GM12878 (cell line): ENCODE measurements around the gene SMARCB1. TPM values are rescaled to one million over a fixed set of nuclear protein-coding genes. Genes with fewer than 3 reads are reported as not detected.

Experiments used
- ATAC-seq: fragments of 200-7000 bp; cut with Tn5 transposase; 3 replicates; pipeline ENCODE4 v1.9.1; 2020; ENCODE audit warnings: mild to moderate bottlenecking, moderate library complexity
- BruUV-seq: library from RNA; stranded (reverse); fragments of 400-500 nt; replicated peaks from 2 replicates; lab custom pipeline; 2021; lab: Mats Ljungman, UMichigan
- CTCF ChIA-PET: fragments of 300-600 bp; sonication (Branson Sonifier 250); formaldehyde crosslinking; extraction: SDS; loops from one replicate; lab custom pipeline; 2021; ENCODE audit warnings: inconsistent platforms; lab: Yijun Ruan, JAX
- POLR2A ChIA-PET: fragments of 350-600 bp; formaldehyde crosslinking; extraction: SDS; loops from one replicate; lab custom pipeline; 2021; ENCODE audit warnings: inconsistent platforms; lab: Charles Lee
- RAD21 ChIA-PET: fragments of 300-600 bp; sonication (Branson Sonifier 250); formaldehyde crosslinking; loops from one replicate; lab custom pipeline; 2023; ENCODE audit warnings: antibody characterized with exemption; ENCODE audit not compliant: unreplicated experiment; lab: Charles Lee
- SMC1A ChIA-PET: fragments of 300-600 bp; sonication (Branson Sonifier 250); formaldehyde crosslinking; loops from one replicate; lab custom pipeline; 2023; ENCODE audit not compliant: unreplicated experiment, uncharacterized antibody; lab: Charles Lee
- DNase-seq: peaks from one replicate; pipeline ENCODE4 v3.0.0-alpha.2; 2011; ENCODE audit warnings: low read depth, low spot score
- FAIRE-seq: peaks from 3 replicates; lab custom pipeline; 2011; peaks lifted over from hg19 to GRCh38; lab: Jason Lieb, UNC
- H2AFZ ChIP-seq: 2 replicates; pipeline ENCODE4 v1.6.0; 2011; ENCODE audit warnings: low read depth, low read length, control low read depth; ENCODE audit not compliant: control insufficient read depth
- H3K27ac ChIP-seq: 2 replicates; pipeline ENCODE4 v1.5.1; 2011; ENCODE audit warnings: control low read depth; ENCODE audit not compliant: control insufficient read depth, insufficient read depth
- H3K27me3 ChIP-seq, 2 experiments: replicated peaks in 1 of 2; 2 replicates each; pipeline versions ENCODE4 v1.6.0 to v1.6.1; 2011; ENCODE audit warnings: low read length in 1 of 2; ENCODE audit not compliant: control insufficient read depth in 2 of 2, insufficient read depth in 2 of 2
- H3K36me3 ChIP-seq, 2 experiments: 2 replicates each; pipeline ENCODE4 v1.5.1; 2011; ENCODE audit warnings: low read length in 1 of 2; ENCODE audit not compliant: control insufficient read depth in 2 of 2, insufficient read depth in 2 of 2
- H3K4me1 ChIP-seq: 2 replicates; pipeline ENCODE4 v1.6.1; 2011; ENCODE audit warnings: mild to moderate bottlenecking, low read length, moderate library complexity, mixed read lengths; ENCODE audit not compliant: control insufficient read depth, insufficient read depth
- H3K4me2 ChIP-seq: 2 replicates; pipeline ENCODE4 v1.6.0; 2011; ENCODE audit warnings: control low read depth; ENCODE audit not compliant: control insufficient read depth, insufficient read depth
- H3K4me3 ChIP-seq: fragments of 200-600 bp; sonication (generic); 2 replicates; pipeline ENCODE4 v1.5.1; 2016
- H3K79me2 ChIP-seq: 2 replicates; pipeline ENCODE4 v1.6.0; 2011; ENCODE audit warnings: low read length; ENCODE audit not compliant: control insufficient read depth, insufficient read depth
- H3K9ac ChIP-seq: 2 replicates; pipeline ENCODE4 v1.8.0; 2011; ENCODE audit warnings: low read length, control low read depth, mixed read lengths; ENCODE audit not compliant: control insufficient read depth, insufficient read depth
- H3K9me3 ChIP-seq: replicated peaks from 3 replicates; pipeline ENCODE4 v1.5.1; 2011; ENCODE audit warnings: mild to moderate bottlenecking, low read length; ENCODE audit not compliant: control insufficient read depth, insufficient read depth
- H4K20me1 ChIP-seq: 2 replicates; pipeline ENCODE4 v1.6.0; 2011; ENCODE audit not compliant: control insufficient read depth, insufficient read depth
- ATF7 ChIP-seq: fragments of 450-650 bp; IDR thresholded peaks from 2 replicates; pipeline ENCODE4 v1.6.1; 2016; ENCODE audit warnings: low read depth, mild to moderate bottlenecking
- HDAC2 ChIP-seq: fragments of 200-600 bp; sonication (generic); IDR thresholded peaks from 2 replicates; pipeline ENCODE4 v1.6.1; 2017
- HSF1 ChIP-seq: fragments of 150-350 bp; IDR thresholded peaks from 2 replicates; pipeline ENCODE4 v1.6.1; 2014; ENCODE audit warnings: mild to moderate bottlenecking, low read depth, low read length
- JUNB ChIP-seq: IDR thresholded peaks from 2 replicates; pipeline ENCODE4 v1.6.1; 2016; ENCODE audit warnings: antibody characterized with exemption, mild to moderate bottlenecking
- MXI1 ChIP-seq: fragments of 150-350 bp; IDR thresholded peaks from 2 replicates; pipeline ENCODE4 v1.6.1; 2011; ENCODE audit warnings: low read depth, mild to moderate bottlenecking, inconsistent platforms, low read length, improper control_type of control experiment
- NBN ChIP-seq: fragments of 450-650 bp; IDR thresholded peaks from 2 replicates; pipeline ENCODE4 v1.6.1; 2016
- RAD51 ChIP-seq: fragments of 450-650 bp; IDR thresholded peaks from 2 replicates; pipeline ENCODE4 v1.6.1; 2016; ENCODE audit warnings: moderate library complexity, mild to moderate bottlenecking, inconsistent platforms
- RCOR1 ChIP-seq: conservative IDR thresholded peaks from 2 replicates; pipeline ENCODE4 v1.6.1; 2012; ENCODE audit warnings: low read depth, low read length, improper control_type of control experiment
- REST ChIP-seq: IDR thresholded peaks from 2 replicates; pipeline ENCODE4 v1.6.1; 2012; ENCODE audit warnings: mild to moderate bottlenecking, low read depth, low read length
- SMC3 ChIP-seq: IDR thresholded peaks from 2 replicates; pipeline ENCODE4 v1.6.1; 2011; ENCODE audit warnings: low read length, improper control_type of control experiment, borderline replicate concordance
- STAT3 ChIP-seq: IDR thresholded peaks from 2 replicates; pipeline ENCODE4 v1.6.1; 2011; ENCODE audit warnings: low read depth, low read length, improper control_type of control experiment
- TBL1XR1 ChIP-seq: IDR thresholded peaks from 2 replicates; pipeline ENCODE4 v1.6.1; 2012; ENCODE audit warnings: low read depth, low read length, improper control_type of control experiment
- WGBS: methylation state at CpG from one replicate; pipeline ENCODE4 v1.1.6; 2016; ENCODE audit warnings: low lambda C conversion rate; ENCODE audit not compliant: insufficient replicate concordance, insufficient coverage; ENCODE audit errors: missing lambda C conversion rate; 5-methylcytosine and 5-hydroxymethylcytosine counted together
- in situ Hi-C: fragments of 300-500 bp; cut with MboI; formaldehyde crosslinking; loops from 9 replicates; pipeline ENCODE4 v1.14.3; 2018; ENCODE audit warnings: mixed read lengths
- intact Hi-C: fragments of 100-400 bp; cut with micrococcal nuclease; formaldehyde crosslinking; loops from one replicate; pipeline ENCODE4 v1.14.2; 2022; ENCODE audit not compliant: unreplicated experiment
- polyA plus RNA-seq, 11 experiments: library from polyadenylated mRNA; depleted of rRNA in 4 of 11; unstranded in 6 of 11; stranded (reverse) in 5 of 11; fragments of >200 nt; fragmentation: Nextera tagmentation in 4 of 11; fragmentation: Illumina TruSeq in 1 of 11; extraction: Ambion mirVana in 4 of 11; extraction: Trizol in 1 of 11; gene quantifications; 1 replicate in 1 of 11; 2 replicates in 10 of 11; pipeline versions ENCODE4 v1.2.1 to v1.2.3, GENCODE V29; 2011 to 2016; ENCODE audit warnings: inconsistent platforms in 2 of 11, missing spikeins in 2 of 11, low read depth in 1 of 11
- total RNA-seq, 4 experiments: library from RNA; depleted of rRNA in 3 of 4; stranded (reverse); fragments of >200 nt in 3 of 4; fragmentation: Illumina TruSeq in 1 of 4; extraction: Trizol in 1 of 4; gene quantifications; 2 replicates each; pipeline versions ENCODE4 v1.2.1 to v1.2.3, GENCODE V29; 2013 to 2021
- TF ChIP-seq, protein P1 (sequence below): IDR thresholded peaks from 2 replicates; pipeline ENCODE4 v1.6.1; 2011; ENCODE audit warnings: low read depth, low read length, improper control_type of control experiment, borderline replicate concordance

SMARCB1 gene
- total and polyA plus RNA-seq, 10 of the 15 experiments (the other 5 are each of a cell fraction or from before 2014, with no cell fraction given): 9.1 to 215 (median 183) TPM

DNA sequence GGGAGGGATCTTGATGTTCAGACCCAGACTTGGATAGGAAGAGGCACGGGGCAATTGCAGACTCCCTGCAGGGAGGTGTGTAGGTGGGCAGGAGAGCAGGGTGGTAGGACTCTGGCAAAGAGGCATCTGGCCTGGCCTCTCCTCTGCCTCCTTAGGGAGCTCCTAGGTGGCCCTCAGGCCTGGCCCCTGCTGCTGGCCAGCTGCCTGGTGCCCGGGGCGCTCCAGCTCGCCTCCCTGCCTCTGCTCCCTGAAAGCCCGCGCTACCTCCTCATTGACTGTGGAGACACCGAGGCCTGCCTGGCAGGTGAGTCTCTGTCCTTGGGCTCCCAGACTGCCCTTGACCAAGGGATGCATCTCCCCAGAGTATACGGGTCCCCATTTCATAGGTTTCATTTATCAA, 90.8 kb downstream of the SMARCB1 start:
- Histone ChIP-seq H3K4me3 (no peak overlapping the region), H4K20me1 (no peaks in the 10 kb centered on the region), H3K4me2 (no peak overlapping the region), H3K9me3 (no peaks in the 10 kb centered on the region), H3K4me1 (no peaks in the 10 kb centered on the region), H3K79me2 (no peaks in the 10 kb centered on the region), H3K27ac (no peak overlapping the region), H3K9ac (no peak overlapping the region), H3K27me3 (no peaks in the 10 kb centered on the region), H2AFZ (no peak overlapping the region), H3K36me3 (peaks cover 0 to 3% of the 10 kb centered on the region in 2 experiments; a peak in 2 of 4 replicates)
- ATAC-seq (no peak), FAIRE-seq (no peak), DNase-seq (no peak)
- intact Hi-C loops (no loop called here), in situ Hi-C loops (no loop called here)
- ChIA-PET POLR2A (no interaction called here), CTCF (no interaction called here), SMC1A (no interaction called here), RAD21 (interaction anchor here (1.7 kb wide), 1 partner anchor 17 kb away, joined by 4 read pairs; the partner anchor contains the start of gene MIF)
- TF ChIP-seq HDAC2 (no peak), SMC3 (no peak), HSF1 (no peak), RAD51 (no peak), RCOR1 (no peak), NBN (no peak), JUNB (no peak)
- BruUV-seq: no TSS peak
- 88% methylated on average over 8 of the region's 8 CpGs for WGBS

GRCh38 chr22:23878219-23878618, 91.5 kb downstream of the SMARCB1 start:
- no peak for ATAC-seq
- ChIA-PET CTCF (interaction anchor here (1.1 kb wide), 1 partner anchor 9 kb away, joined by 3 read pairs; no protein-coding TSS in a partner anchor), SMC1A (no interaction called here), RAD21 (interaction anchor here (1.7 kb wide), 1 partner anchor 16 kb away, joined by 4 read pairs; the partner anchor contains the start of gene MIF), POLR2A (no interaction called here)
- Histone ChIP-seq H3K36me3 (peaks cover 0 to 3% of the 10 kb centered on the region in 2 experiments; a peak in 2 of 4 replicates), H3K27ac (no peak overlapping the region), H3K4me3 (no peak overlapping the region), H3K9me3 (no peaks in the 10 kb centered on the region), H3K4me1 (no peaks in the 10 kb centered on the region), H2AFZ (no peak overlapping the region), H3K79me2 (no peaks in the 10 kb centered on the region), H3K27me3 (no peaks in the 10 kb centered on the region), H3K9ac (no peak overlapping the region), H4K20me1 (no peaks in the 10 kb centered on the region), H3K4me2 (no peak overlapping the region)
- FAIRE-seq: no peak
- intact Hi-C loops (no loop called here), in situ Hi-C loops (no loop called here)
- 96% methylated on average over 7 of the region's 7 CpGs for WGBS
- DNase-seq: no peak
- no TSS peak for BruUV-seq
- TF ChIP-seq ATF7 (no peak), TBL1XR1 (no peak), STAT3 (no peak), MXI1 (no peak), REST (no peak)
- TF ChIP-seq, protein P1, sequence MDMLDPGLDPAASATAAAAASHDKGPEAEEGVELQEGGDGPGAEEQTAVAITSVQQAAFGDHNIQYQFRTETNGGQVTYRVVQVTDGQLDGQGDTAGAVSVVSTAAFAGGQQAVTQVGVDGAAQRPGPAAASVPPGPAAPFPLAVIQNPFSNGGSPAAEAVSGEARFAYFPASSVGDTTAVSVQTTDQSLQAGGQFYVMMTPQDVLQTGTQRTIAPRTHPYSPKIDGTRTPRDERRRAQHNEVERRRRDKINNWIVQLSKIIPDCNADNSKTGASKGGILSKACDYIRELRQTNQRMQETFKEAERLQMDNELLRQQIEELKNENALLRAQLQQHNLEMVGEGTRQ: no peak
